A673 (cell line): ENCODE data around the gene MTHFSD.

Source experiments
- EZH2 ChIP-seq: fragments of 200-600 bp; sonication (generic); IDR thresholded peaks from 2 replicates; pipeline ENCODE4 v1.6.1; 2017; ENCODE audit warnings: borderline replicate concordance, low read depth, mild to moderate bottlenecking, mixed read lengths, antibody characterized with exemption, low read length; ENCODE audit not compliant: poor library complexity, severe bottlenecking
- TF ChIP-seq, protein P1 (sequence below): fragments of 300-800, 200-600 bp; sonication (generic); conservative IDR thresholded peaks from 2 replicates; pipeline ENCODE4 v1.5.1; 2017; ENCODE audit warnings: low read depth, mild to moderate bottlenecking, antibody characterized with exemption, low read length, moderate library complexity, mixed read lengths

- TF ChIP-seq EZH2, result no peak
- TF ChIP-seq, protein P1, sequence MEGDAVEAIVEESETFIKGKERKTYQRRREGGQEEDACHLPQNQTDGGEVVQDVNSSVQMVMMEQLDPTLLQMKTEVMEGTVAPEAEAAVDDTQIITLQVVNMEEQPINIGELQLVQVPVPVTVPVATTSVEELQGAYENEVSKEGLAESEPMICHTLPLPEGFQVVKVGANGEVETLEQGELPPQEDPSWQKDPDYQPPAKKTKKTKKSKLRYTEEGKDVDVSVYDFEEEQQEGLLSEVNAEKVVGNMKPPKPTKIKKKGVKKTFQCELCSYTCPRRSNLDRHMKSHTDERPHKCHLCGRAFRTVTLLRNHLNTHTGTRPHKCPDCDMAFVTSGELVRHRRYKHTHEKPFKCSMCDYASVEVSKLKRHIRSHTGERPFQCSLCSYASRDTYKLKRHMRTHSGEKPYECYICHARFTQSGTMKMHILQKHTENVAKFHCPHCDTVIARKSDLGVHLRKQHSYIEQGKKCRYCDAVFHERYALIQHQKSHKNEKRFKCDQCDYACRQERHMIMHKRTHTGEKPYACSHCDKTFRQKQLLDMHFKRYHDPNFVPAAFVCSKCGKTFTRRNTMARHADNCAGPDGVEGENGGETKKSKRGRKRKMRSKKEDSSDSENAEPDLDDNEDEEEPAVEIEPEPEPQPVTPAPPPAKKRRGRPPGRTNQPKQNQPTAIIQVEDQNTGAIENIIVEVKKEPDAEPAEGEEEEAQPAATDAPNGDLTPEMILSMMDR, result no peak
Measured at GRCh38 chr16:86554917-86555703, at the start of gene MTHFSD.
